ENCODE measurements around the gene LHFPL6.

DNA sequence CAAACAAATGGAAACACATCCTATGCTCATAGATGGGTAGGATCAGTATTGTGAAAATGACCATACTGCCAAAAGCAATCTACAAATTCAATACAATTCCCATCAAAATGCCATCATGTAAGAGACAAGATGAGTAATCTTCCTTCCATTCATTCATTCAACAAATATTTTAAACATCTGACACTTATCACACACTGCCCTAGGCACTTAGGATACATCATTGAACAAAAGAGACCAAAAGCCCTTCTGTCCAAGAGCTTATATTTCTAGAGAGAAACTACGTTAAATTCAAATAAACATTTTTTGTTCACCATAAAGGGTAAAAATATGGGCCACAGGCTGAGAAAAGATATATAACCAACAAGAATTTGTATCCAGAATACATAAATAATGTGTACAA is 20.5 kb upstream of the LHFPL6 start:
- TF ChIP-seq, protein P1, sequence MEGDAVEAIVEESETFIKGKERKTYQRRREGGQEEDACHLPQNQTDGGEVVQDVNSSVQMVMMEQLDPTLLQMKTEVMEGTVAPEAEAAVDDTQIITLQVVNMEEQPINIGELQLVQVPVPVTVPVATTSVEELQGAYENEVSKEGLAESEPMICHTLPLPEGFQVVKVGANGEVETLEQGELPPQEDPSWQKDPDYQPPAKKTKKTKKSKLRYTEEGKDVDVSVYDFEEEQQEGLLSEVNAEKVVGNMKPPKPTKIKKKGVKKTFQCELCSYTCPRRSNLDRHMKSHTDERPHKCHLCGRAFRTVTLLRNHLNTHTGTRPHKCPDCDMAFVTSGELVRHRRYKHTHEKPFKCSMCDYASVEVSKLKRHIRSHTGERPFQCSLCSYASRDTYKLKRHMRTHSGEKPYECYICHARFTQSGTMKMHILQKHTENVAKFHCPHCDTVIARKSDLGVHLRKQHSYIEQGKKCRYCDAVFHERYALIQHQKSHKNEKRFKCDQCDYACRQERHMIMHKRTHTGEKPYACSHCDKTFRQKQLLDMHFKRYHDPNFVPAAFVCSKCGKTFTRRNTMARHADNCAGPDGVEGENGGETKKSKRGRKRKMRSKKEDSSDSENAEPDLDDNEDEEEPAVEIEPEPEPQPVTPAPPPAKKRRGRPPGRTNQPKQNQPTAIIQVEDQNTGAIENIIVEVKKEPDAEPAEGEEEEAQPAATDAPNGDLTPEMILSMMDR (IDR thresholded peaks at IDR 0.05), result no peak
- TF ChIP-seq SIN3A (IDR thresholded peaks at IDR 0.05; ENCODE audit: borderline replicate concordance, insufficient read depth, low read depth, low read length), result no peak
- TF ChIP-seq REST (IDR thresholded peaks at IDR 0.05; ENCODE audit: insufficient read depth in 1 of 2, low read depth in 2 of 2, low read length in 1 of 2), result no peak
- no peak for TF ChIP-seq POLR2AphosphoS5 (IDR thresholded peaks at IDR 0.05; ENCODE audit: low read depth, low read length)

All from Panc1 (cell line).